RWPE2 (cell line): ENCODE data around the gene TRIM31.

Source experiments
- ATAC-seq: fragments of 200-7000 bp; cut with Tn5 transposase; 3 replicates; pipeline ENCODE4 v1.9.1; 2021; ENCODE audit warnings: low read depth
- DNase-seq: peaks from one replicate; pipeline ENCODE4 v3.0.0-alpha.2; 2020; ENCODE audit warnings: low spot score
- H3K27ac ChIP-seq: fragments of 450-650 bp; 2 replicates; pipeline ENCODE4 v1.5.1; 2017; ENCODE audit warnings: mild to moderate bottlenecking; ENCODE audit not compliant: poor library complexity, severe bottlenecking
- H3K27me3 ChIP-seq: fragments of 250-450 bp; sonication (Bioruptor Pico); 2 replicates; pipeline ENCODE4 v1.5.1; 2021; ENCODE audit warnings: mild to moderate bottlenecking, moderate library complexity; ENCODE audit not compliant: insufficient read depth, poor library complexity, severe bottlenecking
- H3K36me3 ChIP-seq: fragments of 250-450 bp; sonication (Bioruptor Pico); 2 replicates; pipeline ENCODE4 v1.5.1; 2020; ENCODE audit warnings: low read depth, mild to moderate bottlenecking, moderate library complexity
- H3K4me1 ChIP-seq: fragments of 250-450 bp; sonication (Bioruptor Pico); 2 replicates; pipeline ENCODE4 v1.5.1; 2021; ENCODE audit warnings: mild to moderate bottlenecking, moderate library complexity; ENCODE audit not compliant: insufficient read depth, poor library complexity, severe bottlenecking
- H3K4me3 ChIP-seq: fragments of 250-450 bp; sonication (Bioruptor Pico); 2 replicates; pipeline ENCODE4 v1.5.1; 2021; ENCODE audit warnings: mild to moderate bottlenecking, moderate library complexity; ENCODE audit not compliant: severe bottlenecking
- H3K9me3 ChIP-seq: fragments of 250-450 bp; sonication (Bioruptor Pico); 2 replicates; pipeline ENCODE4 v1.5.1; 2021; ENCODE audit warnings: mild to moderate bottlenecking, moderate library complexity; ENCODE audit not compliant: severe bottlenecking
- TF ChIP-seq, protein P1 (sequence below): fragments of 450-650 bp; IDR thresholded peaks from one replicate; pipeline ENCODE4 v1.5.1; 2017; ENCODE audit warnings: mild to moderate bottlenecking, moderate library complexity; ENCODE audit not compliant: poor library complexity, severe bottlenecking

TRIM31 gene

DNA sequence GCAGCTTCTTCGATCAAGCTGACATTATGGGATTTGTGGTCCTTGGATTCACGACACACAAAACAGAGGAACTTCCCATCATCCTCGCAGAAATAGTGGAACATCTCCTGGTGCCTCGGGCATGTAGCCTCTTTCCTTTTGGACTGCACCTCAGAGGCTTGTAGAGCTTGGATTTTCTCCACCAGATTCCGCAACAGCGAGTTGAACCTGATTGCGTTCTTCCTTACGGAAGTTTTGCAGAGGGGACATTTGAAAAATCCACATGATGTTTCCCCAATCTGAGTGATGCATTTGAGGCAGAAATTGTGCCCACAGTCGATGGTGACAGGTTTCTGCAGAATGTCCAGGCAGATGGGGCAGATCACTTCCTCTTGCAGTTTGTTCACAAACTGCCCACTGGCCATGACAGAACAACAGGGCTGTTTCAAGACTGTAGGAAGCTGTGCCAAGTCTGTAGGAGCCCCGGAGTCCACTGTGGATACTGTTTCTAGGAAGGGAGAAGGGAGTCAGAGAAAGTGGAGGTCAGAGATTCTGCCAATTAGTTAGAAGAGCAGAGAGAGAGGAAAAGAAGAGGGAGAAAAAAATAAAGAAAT lies 392 bp downstream of the TRIM31 start:
- TF ChIP-seq, protein P1, sequence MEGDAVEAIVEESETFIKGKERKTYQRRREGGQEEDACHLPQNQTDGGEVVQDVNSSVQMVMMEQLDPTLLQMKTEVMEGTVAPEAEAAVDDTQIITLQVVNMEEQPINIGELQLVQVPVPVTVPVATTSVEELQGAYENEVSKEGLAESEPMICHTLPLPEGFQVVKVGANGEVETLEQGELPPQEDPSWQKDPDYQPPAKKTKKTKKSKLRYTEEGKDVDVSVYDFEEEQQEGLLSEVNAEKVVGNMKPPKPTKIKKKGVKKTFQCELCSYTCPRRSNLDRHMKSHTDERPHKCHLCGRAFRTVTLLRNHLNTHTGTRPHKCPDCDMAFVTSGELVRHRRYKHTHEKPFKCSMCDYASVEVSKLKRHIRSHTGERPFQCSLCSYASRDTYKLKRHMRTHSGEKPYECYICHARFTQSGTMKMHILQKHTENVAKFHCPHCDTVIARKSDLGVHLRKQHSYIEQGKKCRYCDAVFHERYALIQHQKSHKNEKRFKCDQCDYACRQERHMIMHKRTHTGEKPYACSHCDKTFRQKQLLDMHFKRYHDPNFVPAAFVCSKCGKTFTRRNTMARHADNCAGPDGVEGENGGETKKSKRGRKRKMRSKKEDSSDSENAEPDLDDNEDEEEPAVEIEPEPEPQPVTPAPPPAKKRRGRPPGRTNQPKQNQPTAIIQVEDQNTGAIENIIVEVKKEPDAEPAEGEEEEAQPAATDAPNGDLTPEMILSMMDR: no peak
- Histone ChIP-seq H3K27me3 (no peaks in the 10 kb centered on the region), H3K4me3 (no peak overlapping the region), H3K4me1 (no peaks in the 10 kb centered on the region), H3K27ac (no peak overlapping the region), H3K9me3 (no peaks in the 10 kb centered on the region), H3K36me3 (no peaks in the 10 kb centered on the region)
- no peak for DNase-seq
- ATAC-seq: no peak

DNA sequence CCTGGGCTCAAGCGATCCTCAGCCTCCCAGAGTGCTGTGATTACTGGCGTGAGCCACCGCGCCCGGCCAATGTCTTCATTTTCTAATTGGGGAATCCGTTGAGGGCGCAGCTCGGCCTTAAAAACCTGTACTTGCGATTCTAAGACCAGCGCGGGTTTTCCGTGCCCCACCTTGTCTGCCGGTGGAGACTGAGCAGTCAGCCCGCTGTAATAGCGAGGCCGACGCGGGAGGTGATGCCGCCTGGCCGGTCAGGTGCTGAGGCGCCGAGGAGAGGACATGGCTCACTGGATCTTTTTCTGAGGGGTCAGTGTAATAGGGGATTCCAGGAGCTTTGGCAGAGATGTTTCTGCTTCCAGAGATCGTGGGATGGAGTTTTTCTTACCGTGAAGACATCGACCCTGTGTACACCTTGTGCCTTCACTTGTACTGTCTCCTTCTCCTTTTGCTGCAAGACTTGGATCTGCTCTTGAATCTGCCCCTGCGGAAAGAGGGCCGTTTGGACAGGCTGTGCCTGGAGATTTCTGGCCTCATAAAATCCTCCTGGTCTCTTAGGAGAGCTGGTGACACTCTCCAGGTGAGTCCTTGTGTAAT lies 1.5 kb downstream of the TRIM31 start:
- Histone ChIP-seq H3K36me3 (no peaks in the 10 kb centered on the region), H3K27ac (no peak overlapping the region), H3K9me3 (no peaks in the 10 kb centered on the region), H3K4me1 (no peaks in the 10 kb centered on the region), H3K27me3 (no peaks in the 10 kb centered on the region), H3K4me3 (no peak overlapping the region)
- DNase-seq: no peak
- TF ChIP-seq, protein P1: no peak
- no peak for ATAC-seq

DNA sequence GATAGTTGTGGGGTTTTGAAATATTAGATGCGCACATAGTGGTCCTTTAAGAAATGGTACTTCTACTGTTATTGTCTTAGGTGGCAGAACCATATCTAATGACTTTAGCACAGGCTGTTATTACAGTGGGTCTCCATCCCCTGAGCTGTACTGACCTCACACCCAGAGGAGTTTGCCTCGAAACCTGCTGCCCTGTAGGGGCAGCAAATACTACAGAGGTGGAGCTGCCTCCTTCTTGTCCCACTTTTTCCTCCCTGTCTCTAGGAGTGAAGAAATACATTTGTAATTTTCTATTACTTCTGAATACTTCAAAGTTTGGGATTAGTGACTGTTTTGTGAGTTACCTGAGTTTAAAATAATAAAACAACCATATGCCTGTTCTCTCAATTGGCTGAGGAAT lies 8.2 kb downstream of the TRIM31 start:
- Histone ChIP-seq H3K36me3 (no peaks in the 10 kb centered on the region), H3K4me3 (no peak overlapping the region), H3K27me3 (no peaks in the 10 kb centered on the region), H3K27ac (no peak overlapping the region), H3K9me3 (no peaks in the 10 kb centered on the region), H3K4me1 (peaks cover 12% of the 10 kb centered on the region)
- ATAC-seq (no peak), DNase-seq (no peak)
- TF ChIP-seq, protein P1: no peak

DNA sequence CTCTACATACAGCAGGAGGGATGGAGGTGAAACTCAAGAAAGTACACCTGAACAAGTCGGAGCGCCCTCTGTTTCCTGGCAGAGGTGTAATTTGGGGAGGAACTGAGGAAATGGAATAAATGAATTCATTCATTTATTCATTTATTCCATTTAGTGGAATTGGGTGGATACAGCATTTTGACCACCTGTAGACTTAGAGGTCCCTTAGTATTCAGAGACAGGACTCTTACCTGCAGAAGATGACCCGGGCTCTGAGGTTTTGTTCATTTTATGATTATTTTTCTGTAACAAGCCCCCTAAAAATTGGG lies 9.1 kb downstream of the TRIM31 start:
- TF ChIP-seq, protein P1: no peak
- no peak for ATAC-seq
- H3K9me3 ChIP-seq: no peaks in the 10 kb centered on the region
- peaks cover 12% of the 10 kb centered on the region for H3K4me1 ChIP-seq
- DNase-seq: no peak
- no peak overlapping the region for H3K27ac ChIP-seq
- no peaks in the 10 kb centered on the region for H3K27me3 ChIP-seq
- H3K4me3 ChIP-seq: no peak overlapping the region
- no peaks in the 10 kb centered on the region for H3K36me3 ChIP-seq
